Measurements from ENCODE around the gene C1orf232. TPM values are rescaled to one million over a fixed set of nuclear protein-coding genes. Genes with fewer than 3 reads are reported as not detected.

Gene C1orf232
- total and polyA plus RNA-seq, 9 of the 15 experiments (the other 6 are each of a cell fraction or from before 2014, with no cell fraction given), result not detected

- TF ChIP-seq TCFL5 (CRISPR knock-in tag; conservative IDR thresholded peaks at IDR 0.05) (no peak), MTA1 (IDR thresholded peaks at IDR 0.05; ENCODE audit: borderline replicate concordance) (peak; percentile 73), SMAD3 (CRISPR knock-in tag; conservative IDR thresholded peaks at IDR 0.05) (0 out of 2 replicates have a peak, but pooled peaks have one; percentile 43), BRF1 (IDR thresholded peaks at IDR 0.05; ENCODE audit: borderline replicate concordance, extremely low read depth, insufficient read length) (no peak), ARNT (IDR thresholded peaks at IDR 0.05) (peak; percentile 21 to 62; a peak in 1 of 4 replicates), TEAD4 (IDR thresholded peaks at IDR 0.05; ENCODE audit: low read length) (peak; percentile 59; the same call in 1 of the 2 replicates), TEAD4 (CRISPR knock-in tag; IDR thresholded peaks at IDR 0.05; ENCODE audit: borderline replicate concordance) (no peak), GATA2 (CRISPR knock-in tag; IDR thresholded peaks at IDR 0.05) (0 out of 2 replicates have a peak, but pooled peaks have one; percentile 41), CREM (IDR thresholded peaks at IDR 0.05; ENCODE audit: low read depth) (peak; percentile 50; the same call in 1 of the 2 replicates), ZFP1 (CRISPR knock-in tag; IDR thresholded peaks at IDR 0.05) (no peak; the same call in 1 of the 2 replicates), TBP (optimal IDR thresholded peaks at IDR 0.05; ENCODE audit: low read depth, low read length) (peak; percentile 52), ETV1 (tag; conservative IDR thresholded peaks at IDR 0.05; ENCODE audit: low read depth) (peak; percentile 1; the same call in 1 of the 2 replicates), ZFP36 (IDR thresholded peaks at IDR 0.05; ENCODE audit: low read depth, low read length, partially characterized antibody) (no peak), XRCC5 (IDR thresholded peaks at IDR 0.05; ENCODE audit: low read depth, low read length) (no peak), ZNF780A (CRISPR knock-in tag; IDR thresholded peaks at IDR 0.05) (no peak), CREB1 (IDR thresholded peaks at IDR 0.05) (no peak), CREB1 (CRISPR knock-in tag; IDR thresholded peaks at IDR 0.05) (no peak; the same call in 1 of the 2 replicates), TEAD1 (CRISPR knock-in tag; IDR thresholded peaks at IDR 0.05) (peak in 1 of 2 experiments; percentile 66; a peak in 1 of 4 replicates), FOS (IDR thresholded peaks at IDR 0.05; ENCODE audit: extremely low read depth, insufficient read length) (no peak), SNAPC5 (CRISPR knock-in tag; IDR thresholded peaks at IDR 0.05) (no peak), TGIF2 (CRISPR knock-in tag; IDR thresholded peaks at IDR 0.05) (no peak), PKNOX1 (IDR thresholded peaks at IDR 0.05) (peak; percentile 16), EGR1 (conservative IDR thresholded peaks at IDR 0.05) (no peak), NR4A1 (CRISPR knock-in tag; IDR thresholded peaks at IDR 0.05) (no peak), NR4A1 (tag; IDR thresholded peaks at IDR 0.05) (0 out of 2 replicates have a peak, but pooled peaks have one; percentile 56), ZNF75A (CRISPR knock-in tag; IDR thresholded peaks at IDR 0.05) (no peak), SOX6 (IDR thresholded peaks at IDR 0.05) (peak; percentile 78)
Measured at GRCh38 chr1:26122988-26123973, 45.5 kb downstream of the C1orf232 start (continued).
